AG09319 (cell line): ENCODE results near the gene DOCK4.

Experiments used
- DNase-seq: peaks from one replicate; pipeline ENCODE4 v3.0.0-alpha.2; 2010; ENCODE audit warnings: low read depth; ENCODE audit errors: extremely low read depth
- CTCF ChIP-seq: IDR thresholded peaks from 2 replicates; pipeline ENCODE4 v1.5.1; 2011; ENCODE audit warnings: low read depth, mild to moderate bottlenecking, inconsistent platforms, low read length, moderate library complexity

DOCK4 gene

DNA sequence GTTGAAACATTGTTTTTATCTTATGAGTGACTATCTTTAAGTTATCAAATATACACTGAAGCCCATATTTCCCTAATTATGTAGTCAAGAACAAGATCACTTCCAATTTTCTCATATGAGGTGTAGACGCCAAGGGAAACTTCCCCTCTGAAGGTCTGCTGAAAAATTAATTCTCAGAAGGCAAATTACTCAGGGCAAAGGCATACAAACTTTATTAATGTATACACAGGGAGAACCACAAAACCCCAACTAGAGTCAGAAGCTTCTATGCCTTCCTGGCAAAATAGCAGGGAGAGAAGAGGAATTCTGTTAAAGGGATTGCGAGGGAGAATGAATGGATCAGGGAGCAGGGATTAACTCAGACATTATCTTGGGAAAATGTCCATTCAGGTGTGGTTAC is 83.4 kb downstream of the DOCK4 start:
- TF ChIP-seq CTCF = no peak
- no peak for DNase-seq

DNA sequence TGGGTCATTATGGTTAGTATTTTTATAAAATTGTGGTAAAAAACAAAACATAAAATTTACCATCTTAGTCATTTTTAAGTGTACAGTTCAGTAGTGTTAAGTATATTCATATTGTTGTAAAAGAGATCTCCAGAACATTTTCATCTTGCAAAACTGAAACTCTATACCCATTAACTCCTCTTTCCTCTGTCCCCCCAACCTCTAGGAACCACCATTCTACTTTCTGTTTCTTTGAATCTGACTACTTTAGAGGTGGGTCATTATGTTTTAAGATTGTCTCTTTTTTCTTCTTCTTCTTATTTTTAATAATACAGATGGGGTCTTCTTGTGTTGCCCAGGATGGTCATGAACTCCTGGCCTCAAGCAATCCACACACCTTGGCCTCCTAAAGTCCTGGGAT is 84.1 kb downstream of the DOCK4 start:
- TF ChIP-seq CTCF = no peak
- no peak for DNase-seq

DNA sequence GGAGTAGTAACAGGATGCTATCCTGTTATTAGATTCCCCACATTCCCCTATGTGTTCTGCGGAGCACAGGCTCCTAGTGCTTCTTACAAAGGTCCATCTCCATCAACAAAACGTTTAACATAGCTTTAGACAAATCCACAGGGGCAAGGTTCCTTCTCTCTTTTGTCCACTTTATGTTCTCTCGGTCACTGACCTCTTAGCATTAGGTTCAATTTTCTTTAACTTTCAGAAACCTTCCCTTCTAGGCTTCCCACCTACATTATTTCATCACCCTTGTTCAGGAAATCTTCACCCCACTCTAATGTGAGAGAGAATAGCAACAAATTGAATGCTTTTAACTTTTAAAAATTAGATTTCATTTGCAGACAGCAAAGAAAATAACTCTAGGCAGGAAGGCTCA is 84.9 kb downstream of the DOCK4 start:
- no peak for TF ChIP-seq CTCF
- DNase-seq = no peak

GRCh38 chr7:112120696-112121217 is 85.4 kb downstream of the DOCK4 start:
- TF ChIP-seq CTCF = no peak
- DNase-seq = no peak

DNA sequence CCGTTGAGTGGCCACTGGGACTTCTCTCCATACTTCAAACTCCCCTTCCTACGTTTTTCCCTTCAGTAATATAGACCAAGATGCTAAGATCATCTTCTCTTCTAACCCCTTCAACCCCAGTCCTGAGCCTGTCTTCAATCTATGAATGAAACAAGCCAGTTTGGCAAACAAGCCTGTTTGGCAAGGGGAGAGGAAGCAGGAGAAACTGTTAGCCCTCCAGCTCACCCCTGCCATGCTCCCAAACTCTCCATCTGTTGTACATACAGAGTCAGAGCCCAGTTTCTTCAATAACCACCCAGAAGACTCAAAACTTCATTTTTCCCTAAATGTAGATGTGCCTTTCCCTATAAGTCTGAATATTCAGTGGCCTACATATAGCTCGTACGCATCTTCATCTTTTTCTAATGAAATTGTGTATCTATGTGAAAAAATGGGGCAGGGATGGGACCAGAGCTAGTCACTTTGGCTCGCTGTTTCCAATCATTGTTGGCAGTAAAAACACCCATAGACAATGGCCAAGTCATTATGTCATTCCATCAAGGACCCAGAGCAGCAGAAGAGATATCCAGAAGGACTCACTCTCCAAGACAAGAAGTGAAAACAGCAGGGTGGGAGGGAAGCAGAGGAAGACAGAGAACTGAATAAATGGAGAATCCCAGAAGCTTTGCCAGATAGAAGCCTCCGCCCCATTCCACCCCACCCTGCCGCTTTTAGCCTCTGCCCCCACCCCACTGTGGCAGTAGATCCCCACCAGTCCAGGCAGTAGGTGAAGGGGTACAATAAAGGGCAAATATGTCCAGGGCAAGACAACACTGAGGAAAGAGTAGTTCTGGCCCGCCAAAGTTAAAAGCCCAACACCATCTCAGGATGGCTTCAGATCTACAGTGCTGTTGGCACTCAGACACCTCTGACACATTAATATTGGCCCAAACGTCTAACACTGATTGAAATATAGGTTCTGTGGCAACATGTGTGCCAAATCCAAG is 87.3 kb downstream of the DOCK4 start:
- TF ChIP-seq CTCF = no peak
- no peak for DNase-seq

GRCh38 chr7:112116894-112117293 is 89.3 kb downstream of the DOCK4 start:
- no peak for DNase-seq
- no peak for TF ChIP-seq CTCF

- DNase-seq = no peak
- no peak for TF ChIP-seq CTCF
Measured at GRCh38 chr7:112116358-112116757, 89.8 kb downstream of the DOCK4 start.
